Activated CD4-positive, CD25-positive, alpha-beta regulatory T cell treated with anti-CD3 and anti-CD28 coated beads, Interleukin-2, amount 50 U/mL, for 24 hours (primary cell): ENCODE data around the gene TIMM23.
"Not testable (repeated sequence)": the region's sequence is repeated elsewhere in the genome, so short reads cannot be mapped to it uniquely, and the experiment has no call there.

ENCODE experiments used
- ATAC-seq, 2 donors: fragments of 150-1000 bp; cut with Tn5 transposase; one replicate each; pipeline ENCODE4 v1.10.0; 2021; ENCODE audit warnings: mild to moderate bottlenecking in 1 of 2, moderate library complexity in 1 of 2

Gene TIMM23

GRCh38 chr10:45972106-45972812 is at the start of gene TIMM23:
TSS of gene TIMM23 (plus strand) at chr10:45972489. CDS start at chr10:45972625, 136 bp downstream.
- peak; percentile 92 to 93 for ATAC-seq

GRCh38 chr10:45926790-45927189 is 45.5 kb upstream of the TIMM23 start:
- ATAC-seq, result not testable (repeated sequence)

- not testable (repeated sequence) for ATAC-seq
These were observed 41.0 kb upstream of the TIMM23 start for GRCh38 chr10:45931305-45931704.

GRCh38 chr10:45934788-45935187 is 37.5 kb upstream of the TIMM23 start:
- ATAC-seq, result not testable (repeated sequence)

- ATAC-seq, result not testable (repeated sequence)
These were observed 33.1 kb upstream of the TIMM23 start for GRCh38 chr10:45939176-45939697.

- ATAC-seq, result not testable (repeated sequence)
These were observed 31.1 kb upstream of the TIMM23 start for GRCh38 chr10:45941196-45941595.

DNA sequence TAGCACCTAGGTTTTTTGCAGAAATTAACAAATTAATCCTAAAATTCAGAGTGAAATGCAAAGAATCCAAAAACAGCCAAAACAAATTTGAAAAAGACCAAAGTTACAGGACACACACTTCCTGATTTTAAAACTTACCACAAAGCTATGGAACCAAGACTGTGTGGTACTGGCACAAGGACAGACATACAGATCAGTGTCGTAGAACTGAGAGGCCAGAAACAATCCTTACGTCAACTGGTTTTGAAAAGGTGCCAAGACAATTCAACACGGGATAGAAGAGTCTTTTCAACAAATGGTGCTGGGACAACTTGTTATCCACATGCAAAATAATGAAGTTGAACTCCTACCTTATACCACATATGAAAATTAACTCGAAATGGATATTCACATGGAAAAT is 26.8 kb upstream of the TIMM23 start:
- ATAC-seq, result not testable (repeated sequence)

DNA sequence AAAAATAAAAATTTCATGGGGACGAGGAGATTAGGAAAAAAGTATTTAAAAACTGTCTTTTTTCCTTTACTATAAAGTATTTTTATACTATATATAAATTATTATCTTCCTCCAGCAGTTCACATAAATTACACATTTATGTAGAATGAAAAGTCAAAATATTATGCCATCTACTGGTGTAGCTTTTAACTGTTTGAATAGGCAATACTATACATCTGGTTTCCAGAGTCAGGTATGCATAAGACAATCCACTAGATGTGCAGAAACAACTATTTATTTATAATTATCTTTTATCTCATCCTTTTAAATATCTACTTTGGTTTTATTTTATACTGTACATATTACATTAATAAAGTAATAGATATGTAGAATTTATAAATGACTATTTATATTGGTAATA is 24.9 kb upstream of the TIMM23 start:
- ATAC-seq, result not testable (repeated sequence)

- ATAC-seq, result not testable (repeated sequence)
These were observed 23.5 kb upstream of the TIMM23 start for GRCh38 chr10:45948801-45949200.

DNA sequence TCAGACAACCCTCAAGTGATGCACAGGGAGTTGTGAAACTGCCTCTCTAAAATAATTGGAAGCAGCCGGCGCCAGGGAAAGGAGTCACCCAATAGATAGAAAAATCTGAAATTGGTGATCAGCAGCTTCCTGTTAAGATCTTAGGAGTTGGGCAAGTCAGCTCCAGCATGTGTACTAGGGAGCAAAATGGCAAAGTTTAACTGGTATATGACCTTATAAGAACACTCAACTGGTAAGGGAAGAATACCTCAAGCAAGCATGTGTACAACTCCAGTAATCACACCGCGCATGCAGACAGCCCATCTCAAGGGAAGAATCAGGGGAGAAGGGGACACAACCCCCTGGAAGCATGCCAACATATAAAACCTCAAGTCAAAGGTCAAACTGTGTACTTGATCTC is 17.9 kb upstream of the TIMM23 start:
- ATAC-seq, result not testable (repeated sequence)

- ATAC-seq, result not testable (repeated sequence)
These were observed 15.7 kb upstream of the TIMM23 start for GRCh38 chr10:45956634-45957033.

DNA sequence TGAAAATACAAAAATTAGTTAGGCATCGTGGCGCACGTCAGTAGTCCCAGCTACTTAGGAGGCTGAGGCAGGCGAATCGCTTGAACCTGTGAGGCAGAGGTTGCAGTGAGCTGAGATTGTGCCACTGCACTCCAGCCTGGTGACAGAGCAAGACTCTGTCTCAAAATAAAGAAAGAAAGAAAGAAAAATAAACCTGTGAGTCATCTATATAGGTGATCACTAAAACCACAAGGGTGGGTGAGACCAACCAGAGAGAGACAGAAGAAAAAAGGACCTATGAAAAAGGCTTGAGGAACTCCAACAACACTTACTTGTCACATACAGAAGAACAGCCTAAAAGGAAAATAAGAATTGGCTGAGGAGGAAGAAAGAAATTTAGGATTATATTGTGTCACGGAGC is 14.4 kb upstream of the TIMM23 start:
- ATAC-seq, result not testable (repeated sequence)

- peak in 1 of 2 donors; percentile 38 for ATAC-seq
These were observed 9.4 kb upstream of the TIMM23 start for GRCh38 chr10:45962686-45963452.

GRCh38 chr10:45971019-45971418 is 1.3 kb upstream of the TIMM23 start:
- ATAC-seq, result not testable (repeated sequence)

GRCh38 chr10:45971742-45972105 is 565 bp upstream of the TIMM23 start:
- ATAC-seq, result peak; percentile 33 to 55

GRCh38 chr10:45972813-45973169 is 502 bp downstream of the TIMM23 start:
- not testable (repeated sequence) for ATAC-seq

- not testable (repeated sequence) for ATAC-seq
These were observed 1.8 kb downstream of the TIMM23 start for GRCh38 chr10:45974041-45974440.

DNA sequence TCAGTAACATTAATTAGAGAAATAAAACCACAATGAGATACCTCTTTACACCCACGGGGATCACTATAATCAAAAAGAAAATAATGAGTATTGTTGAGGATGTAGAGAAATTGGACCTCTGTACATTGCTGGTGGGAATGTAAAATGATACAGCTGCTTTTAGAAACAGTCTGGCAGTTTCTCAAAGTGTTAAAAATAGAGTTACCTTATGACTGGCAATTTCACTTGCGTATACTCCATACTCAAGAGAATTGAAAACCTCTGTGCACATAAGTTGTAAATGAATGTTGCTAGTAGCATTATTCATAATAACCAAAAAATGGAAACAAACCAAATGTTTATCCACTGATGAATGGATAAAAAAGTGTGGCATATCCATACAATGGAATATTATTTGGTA is 6.3 kb downstream of the TIMM23 start:
- ATAC-seq, result not testable (repeated sequence)

DNA sequence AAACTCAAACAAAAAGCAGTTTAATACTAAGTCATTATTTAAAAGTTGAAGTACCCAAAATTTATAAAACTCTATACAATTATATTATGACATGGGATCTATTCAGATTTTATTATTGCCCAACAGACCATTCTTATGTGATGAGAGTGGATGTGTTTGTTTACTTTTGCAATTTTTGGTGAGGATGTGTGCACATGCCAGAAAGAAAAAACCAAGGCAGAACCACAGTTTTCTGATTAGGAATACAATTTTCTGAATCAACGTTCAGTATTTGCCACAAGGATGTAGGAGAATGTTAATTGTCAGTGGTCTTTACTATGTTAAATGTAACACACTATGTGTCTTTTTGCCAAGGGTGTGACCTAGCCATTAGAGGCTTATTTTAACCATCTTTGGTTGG is 9.1 kb downstream of the TIMM23 start:
- not testable (repeated sequence) for ATAC-seq

- peak in 1 of 2 donors; percentile 49 for ATAC-seq
These were observed 11.4 kb downstream of the TIMM23 start for GRCh38 chr10:45983538-45984186.

GRCh38 chr10:45984473-45984872 is 12.2 kb downstream of the TIMM23 start:
- not testable (repeated sequence) for ATAC-seq

- ATAC-seq, result not testable (repeated sequence)
These were observed 13.3 kb downstream of the TIMM23 start for GRCh38 chr10:45985590-45985989.

DNA sequence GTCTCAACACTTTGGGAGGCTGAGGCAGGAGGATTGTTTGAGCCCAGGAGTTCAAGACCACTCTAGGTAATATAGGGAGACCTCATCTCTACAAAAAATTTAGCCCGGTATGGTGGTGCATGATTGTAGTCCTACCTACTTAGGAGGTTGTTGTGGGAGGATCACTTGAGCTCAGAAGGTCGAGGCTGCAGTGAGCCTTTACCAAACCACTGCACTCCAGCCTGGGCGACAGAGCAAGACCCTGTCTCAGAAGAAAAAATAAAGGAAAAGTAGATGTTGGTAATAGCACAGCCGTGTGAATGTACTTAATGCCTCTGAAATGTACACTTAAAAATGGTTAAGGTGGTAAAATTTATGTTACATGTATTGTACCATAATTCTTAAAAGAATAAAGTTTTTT is 25.3 kb downstream of the TIMM23 start:
- no peak for ATAC-seq
